ENCODE measurements around the gene IKZF5.

GRCh38 chr10:123024540-123024939, 15.9 kb upstream of the IKZF5 start:
- no peak for TF ChIP-seq CTCF (IDR thresholded peaks at IDR 0.05)
- TF ChIP-seq POLR2A (IDR thresholded peaks at IDR 0.05) = no peak
